OCI-LY1 (cell line): ENCODE data around the gene PTK7.

ENCODE experiments used
- EZH2 ChIP-seq: fragments of 200-600 bp; sonication (generic), shearing (Covaris generic); IDR thresholded peaks from 2 replicates; pipeline ENCODE4 v1.8.0; 2017; ENCODE audit warnings: borderline replicate concordance, mixed run types, mild to moderate bottlenecking, antibody characterized with exemption, low read length, moderate library complexity, mixed read lengths
- TF ChIP-seq, protein P1 (sequence below): fragments of 200-600 bp; sonication (generic), shearing (Covaris generic); IDR thresholded peaks from 2 replicates; pipeline ENCODE4 v1.5.1; 2017; ENCODE audit warnings: mild to moderate bottlenecking, antibody characterized with exemption, low read length, moderate library complexity, mixed read lengths

DNA sequence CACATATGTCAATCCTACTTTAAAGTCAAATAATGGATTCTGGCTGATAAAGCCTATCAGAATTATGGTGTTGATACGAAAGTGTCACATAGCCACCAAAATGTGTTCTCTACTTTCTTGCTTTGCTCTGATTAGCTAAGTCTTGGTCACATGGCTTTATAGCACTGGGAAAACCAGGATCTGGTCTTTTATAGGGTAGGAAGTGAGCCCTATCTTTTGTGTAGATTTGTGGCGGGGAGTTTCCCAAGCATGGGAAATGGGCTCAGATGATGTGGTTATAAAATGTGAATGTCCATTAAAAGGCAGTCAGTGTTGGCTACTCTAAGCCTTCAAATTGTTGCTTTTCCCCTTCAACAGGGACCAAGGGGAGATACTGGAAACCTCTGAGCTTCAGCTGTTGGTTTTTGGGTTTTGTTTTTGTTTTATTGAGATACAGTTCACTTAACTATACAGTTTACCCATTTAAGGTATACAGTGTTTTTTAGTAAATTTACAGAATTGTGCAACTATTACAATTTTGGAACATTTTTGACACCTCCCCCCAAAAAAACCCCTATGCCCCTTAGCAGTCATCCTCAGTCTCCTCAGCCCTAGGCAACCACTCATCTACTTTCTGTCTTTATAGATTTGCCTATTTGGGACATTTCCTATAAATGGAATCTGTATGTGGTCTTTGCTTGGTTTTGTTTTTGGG lies 42.5 kb upstream of the PTK7 start:
- TF ChIP-seq, protein P1, sequence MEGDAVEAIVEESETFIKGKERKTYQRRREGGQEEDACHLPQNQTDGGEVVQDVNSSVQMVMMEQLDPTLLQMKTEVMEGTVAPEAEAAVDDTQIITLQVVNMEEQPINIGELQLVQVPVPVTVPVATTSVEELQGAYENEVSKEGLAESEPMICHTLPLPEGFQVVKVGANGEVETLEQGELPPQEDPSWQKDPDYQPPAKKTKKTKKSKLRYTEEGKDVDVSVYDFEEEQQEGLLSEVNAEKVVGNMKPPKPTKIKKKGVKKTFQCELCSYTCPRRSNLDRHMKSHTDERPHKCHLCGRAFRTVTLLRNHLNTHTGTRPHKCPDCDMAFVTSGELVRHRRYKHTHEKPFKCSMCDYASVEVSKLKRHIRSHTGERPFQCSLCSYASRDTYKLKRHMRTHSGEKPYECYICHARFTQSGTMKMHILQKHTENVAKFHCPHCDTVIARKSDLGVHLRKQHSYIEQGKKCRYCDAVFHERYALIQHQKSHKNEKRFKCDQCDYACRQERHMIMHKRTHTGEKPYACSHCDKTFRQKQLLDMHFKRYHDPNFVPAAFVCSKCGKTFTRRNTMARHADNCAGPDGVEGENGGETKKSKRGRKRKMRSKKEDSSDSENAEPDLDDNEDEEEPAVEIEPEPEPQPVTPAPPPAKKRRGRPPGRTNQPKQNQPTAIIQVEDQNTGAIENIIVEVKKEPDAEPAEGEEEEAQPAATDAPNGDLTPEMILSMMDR, result no peak
- TF ChIP-seq EZH2, result no peak
